GM19438 (cell line): Measurements from ENCODE around the gene CLEC19A.
"Not testable (repeated sequence)": the region's sequence is repeated elsewhere in the genome, so short reads cannot be mapped to it uniquely, and the experiment has no call there.

ENCODE experiments used
- ATAC-seq: cut with Tn5 transposase; IDR thresholded peaks from one replicate; pipeline ENCODE4 v1.9.1; 2021; ENCODE audit warnings: low read depth; ENCODE audit not compliant: unreplicated experiment

CLEC19A gene

DNA sequence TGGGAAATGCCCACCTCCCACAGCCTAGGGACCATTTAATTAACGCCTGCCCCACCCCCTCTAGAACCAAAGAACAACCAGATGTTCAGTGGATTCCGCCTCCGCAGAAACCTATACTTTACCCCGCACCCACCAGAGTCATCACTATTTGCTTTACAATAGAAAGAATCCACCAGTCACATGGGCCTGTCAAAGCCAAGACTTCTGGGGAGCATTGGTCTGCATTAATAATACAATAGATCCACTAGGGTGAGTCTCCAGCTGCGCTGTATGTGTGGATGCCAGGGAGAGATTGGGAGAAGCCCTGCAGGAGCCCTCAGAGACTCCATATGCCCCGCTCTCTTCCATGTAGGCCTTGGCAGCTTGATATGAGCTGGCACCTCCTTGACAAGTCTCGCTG, 31.3 kb downstream of the CLEC19A start:
- no peak for ATAC-seq

DNA sequence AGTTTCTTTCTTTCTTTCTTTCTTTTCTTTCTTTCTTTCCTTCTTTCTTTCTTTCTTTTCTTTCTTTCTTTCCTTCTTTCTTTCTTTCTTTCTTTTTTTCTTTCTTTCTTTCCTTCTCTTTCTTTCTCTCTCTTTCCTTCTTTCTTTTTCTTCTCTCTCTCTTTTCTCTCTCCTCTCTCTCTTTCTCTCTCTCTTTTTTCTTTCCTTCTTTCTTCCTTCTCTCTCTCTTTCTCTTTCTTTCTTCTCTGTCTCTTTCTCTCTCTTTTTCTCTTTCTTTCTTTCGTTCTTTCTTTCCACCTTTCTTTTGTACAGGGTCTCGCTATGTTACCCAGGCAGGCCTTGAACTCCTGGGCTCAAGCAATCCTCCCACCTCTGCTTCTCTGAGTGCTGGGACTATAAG, 35.7 kb downstream of the CLEC19A start:
- not testable (repeated sequence) for ATAC-seq

DNA sequence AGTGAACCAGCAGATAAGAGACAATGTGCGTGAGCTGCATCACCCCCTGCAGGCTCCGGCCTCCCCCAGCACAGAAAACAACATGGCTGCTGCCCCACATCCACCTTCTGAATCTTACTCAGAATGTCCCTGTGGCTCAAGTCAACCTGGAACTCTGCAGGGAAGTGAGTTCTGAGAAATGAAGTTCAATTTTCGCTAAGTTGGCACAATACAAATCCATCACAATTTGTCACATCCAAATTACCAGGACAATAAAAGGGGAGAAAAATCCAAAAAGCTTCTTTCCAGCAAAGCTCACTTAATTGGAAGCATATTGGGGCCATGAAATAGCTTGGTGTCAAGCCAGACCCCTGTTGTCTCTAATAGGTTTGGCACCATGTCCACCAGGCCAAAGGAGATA, 38.1 kb downstream of the CLEC19A start:
- no peak for ATAC-seq

DNA sequence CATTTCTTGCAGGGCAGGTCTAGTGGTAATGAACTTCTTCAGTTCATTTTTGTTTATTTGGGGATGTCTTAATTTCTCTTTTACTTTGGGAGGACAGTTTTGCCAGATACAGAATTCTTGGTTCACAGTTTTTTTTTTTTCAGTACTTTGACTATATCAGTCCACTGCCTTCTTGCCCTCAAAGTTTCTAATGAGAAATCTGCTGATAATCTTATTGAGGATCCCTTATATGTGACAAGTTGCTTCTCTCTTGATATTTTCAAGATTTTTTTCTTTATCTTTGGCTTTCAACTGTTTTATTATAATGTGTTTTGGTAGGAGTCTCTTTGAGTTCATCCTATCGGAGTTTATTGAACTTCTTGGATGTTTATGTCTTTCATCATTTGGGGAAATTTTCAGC, 42.8 kb downstream of the CLEC19A start:
- ATAC-seq, result no peak

DNA sequence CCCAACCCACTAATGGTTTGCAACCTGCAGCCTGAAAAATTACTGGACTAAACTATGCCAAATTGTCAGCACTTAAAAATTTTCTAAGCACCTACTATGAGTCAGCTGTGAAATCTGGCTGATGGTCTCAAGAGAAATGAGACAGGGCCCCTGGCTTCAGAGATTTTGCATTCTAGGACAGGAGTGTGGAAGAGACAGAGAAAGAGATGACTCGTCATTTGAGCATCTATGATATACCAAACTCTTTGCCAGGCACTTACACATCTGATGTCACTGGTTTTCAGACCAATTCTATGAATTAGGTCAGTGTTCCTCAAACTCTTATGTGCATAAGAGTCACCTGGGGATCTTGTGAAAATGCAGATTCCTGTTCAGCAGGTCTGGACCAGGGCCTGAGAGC, 44.4 kb downstream of the CLEC19A start:
- no peak for ATAC-seq

DNA sequence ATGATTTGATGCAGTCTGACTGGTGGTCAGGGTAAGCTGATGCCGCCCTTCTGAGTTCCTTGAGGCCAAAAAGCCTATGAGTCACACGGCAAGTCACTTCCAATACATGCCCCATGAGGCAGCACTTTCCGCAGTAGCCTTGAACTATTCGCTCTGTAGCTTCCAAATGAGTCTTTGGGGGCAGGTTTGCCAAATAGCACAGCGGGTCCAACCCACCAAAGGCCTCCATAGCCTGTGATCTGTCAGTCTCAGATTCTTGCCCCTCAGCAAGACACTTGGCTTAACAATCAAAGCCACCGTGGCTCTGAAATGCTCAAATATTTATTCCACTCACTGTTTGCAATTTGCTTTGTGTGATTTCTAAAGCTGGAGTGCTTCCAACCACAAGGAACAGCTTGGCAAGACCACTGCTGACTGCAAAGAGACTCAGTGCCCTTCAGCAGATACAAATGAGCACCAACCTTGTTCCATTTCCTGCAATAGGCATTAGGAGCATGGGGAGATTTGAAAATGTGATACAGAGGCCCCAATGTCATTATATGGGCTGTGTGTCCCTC, 45.4 kb downstream of the CLEC19A start:
- no peak for ATAC-seq

DNA sequence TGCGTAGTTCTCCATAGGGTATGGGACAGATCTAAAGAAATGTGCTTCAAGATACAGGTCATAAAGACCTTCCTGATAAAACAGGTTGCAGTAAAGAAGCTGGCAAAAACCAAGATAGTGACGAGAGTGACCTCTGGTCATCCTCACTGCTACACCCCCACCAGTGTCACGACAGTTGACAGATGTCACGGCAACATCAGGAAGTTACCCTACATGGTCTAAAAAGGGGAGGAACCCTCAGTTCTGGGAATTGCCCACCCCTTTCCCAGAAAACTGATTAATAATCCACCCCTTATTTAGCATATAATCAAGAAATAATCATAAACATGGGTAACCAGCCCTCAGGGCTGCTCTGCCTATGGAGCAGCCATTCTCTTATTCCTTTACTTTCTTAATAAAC, 46.3 kb downstream of the CLEC19A start:
- no peak for ATAC-seq

DNA sequence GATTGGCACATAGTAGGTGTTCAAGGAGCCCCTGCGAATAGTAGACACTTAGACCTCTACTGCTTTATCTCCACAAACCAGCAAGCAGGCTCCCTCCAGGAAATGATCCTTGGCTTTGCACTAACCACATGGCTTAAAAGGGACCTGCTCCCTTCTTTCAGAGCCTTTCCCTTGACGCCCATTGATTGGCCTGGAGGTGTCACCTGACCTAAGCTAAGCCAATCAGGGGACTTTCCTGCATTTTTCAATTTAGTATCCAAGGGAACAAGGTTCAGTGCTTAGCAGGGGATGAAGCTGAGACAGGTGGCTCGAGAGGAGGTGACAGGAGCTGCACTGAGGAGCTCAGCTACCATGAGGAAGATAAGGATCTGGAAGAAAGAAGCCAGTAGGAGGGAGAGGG, 52.8 kb downstream of the CLEC19A start:
- no peak for ATAC-seq

DNA sequence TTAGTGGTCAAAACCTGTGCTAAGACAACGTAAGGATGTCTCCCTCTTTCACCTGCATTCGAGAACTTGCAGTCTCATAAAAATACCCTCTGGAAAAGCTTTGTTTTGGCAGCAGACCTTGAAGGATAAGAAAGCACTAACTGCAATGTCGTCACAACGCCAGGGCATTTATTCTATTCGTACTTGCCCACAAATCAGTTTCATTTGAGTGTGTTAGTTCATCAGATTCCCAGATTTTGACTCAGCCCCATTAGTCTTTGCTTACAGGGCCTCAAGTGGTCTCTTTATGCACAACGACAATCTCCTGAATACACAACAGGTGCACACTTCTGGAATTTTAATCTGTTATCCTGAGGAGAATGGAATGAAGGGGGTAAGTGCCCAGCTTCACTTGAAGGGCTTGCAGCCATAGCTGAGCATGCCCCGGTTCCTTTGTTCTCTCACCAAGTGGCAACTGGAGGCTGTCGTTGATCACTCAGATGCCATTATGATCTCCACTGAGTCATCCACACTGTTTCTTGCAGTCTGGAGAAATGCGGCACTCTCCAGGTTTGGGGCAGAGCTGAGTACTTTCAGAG, 58.8 kb downstream of the CLEC19A start:
- ATAC-seq, result no peak

DNA sequence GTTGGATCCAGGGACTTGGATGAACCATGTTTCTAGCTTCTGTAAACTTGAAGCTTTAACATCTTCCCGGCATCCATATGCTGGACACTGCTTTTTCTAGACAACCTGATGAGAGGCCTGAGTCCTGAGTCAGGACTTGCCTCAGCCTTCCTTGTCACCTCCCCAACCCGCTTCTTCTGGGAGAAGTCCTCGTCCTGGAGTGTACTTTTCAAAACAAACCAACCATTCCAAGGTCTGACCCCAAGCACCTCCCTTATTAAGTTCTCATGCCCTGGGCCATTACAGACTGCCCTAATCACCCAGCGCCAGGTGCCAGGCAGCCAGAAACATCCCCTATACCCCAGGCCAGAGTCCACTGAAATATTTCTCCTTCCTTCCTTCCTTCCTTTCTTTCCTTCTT, 59.4 kb downstream of the CLEC19A start:
- no peak for ATAC-seq

DNA sequence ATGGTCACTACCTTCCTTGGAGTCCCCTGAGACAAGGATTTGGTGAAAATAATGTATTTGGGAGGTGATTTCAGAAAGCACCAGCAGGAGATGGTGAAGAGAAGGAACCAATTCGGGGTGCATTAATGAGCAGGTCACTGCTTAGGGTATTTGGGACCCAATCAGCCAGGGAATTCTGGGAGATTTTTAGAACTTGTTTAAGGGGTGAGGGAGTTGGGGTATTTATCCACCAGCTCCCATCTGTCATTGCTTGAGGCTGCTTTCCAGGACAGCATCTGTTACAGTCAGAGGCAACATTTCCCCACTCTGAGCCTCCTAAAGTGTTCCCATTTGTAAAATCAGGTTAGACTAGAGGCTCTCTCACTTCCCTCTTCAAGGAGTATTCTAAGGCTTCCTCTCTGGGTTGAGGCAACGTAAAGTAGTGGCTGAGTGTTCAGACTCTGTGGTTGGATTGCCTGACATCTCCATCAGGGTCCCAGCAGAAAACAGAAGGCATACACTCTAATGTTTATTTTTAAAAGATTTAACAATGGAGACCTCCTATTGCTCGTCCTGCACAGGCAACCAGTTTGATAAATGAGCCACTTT, 60.9 kb downstream of the CLEC19A start:
- ATAC-seq, result no peak

DNA sequence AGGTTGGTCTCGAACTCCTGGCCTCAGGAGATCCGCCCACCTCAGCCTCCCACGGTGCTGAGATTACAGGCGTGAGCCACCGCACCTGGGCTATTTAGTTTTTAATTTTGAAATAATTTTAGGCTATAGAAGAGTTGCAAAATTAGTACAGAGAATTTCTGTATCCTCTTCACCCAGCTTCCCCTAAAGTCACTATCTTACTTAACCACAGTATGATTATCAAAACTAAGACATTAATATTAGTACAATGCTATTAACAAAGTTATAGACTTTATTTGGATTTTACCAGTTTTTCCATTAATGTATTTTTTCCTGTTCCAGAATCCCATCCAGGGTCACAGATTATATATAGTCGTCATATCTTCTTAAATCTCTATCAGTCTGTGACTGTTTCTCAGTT, 62.6 kb downstream of the CLEC19A start:
- ATAC-seq, result no peak

DNA sequence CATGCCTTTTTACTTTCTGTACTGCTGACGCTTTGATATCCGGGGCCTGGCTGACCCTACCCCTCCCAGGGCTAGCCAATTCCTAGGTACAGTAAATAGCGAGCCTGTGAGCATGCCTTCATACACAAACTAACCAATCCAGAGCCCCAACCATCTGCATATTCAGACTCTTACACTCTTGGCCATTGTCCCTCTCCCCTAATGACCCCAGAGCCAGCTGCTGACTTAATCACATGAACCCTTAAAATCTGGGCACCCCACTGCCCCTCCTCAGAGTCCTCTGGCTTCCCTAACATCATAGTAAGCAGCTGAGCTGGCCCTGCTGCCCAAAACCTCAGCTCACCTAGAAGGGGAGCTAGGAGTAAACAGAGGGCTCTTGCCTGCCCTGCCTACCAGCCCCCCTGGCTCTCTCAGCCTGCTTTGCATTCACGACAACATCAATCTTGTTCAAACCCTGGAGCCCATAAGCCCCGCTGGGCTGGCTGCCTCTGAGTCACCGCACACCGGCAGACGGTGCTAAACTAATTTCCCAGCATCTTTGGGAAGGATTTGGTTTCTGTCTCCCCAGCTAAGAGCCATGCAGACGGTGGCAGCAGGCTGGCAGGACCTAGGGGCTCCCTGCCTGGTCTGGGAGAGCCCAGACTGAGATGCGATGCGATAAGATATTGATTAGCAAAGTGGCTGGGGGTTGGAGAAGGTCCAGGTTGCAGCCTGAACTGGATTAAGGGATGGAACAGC, 63.2 kb downstream of the CLEC19A start:
- no peak for ATAC-seq

DNA sequence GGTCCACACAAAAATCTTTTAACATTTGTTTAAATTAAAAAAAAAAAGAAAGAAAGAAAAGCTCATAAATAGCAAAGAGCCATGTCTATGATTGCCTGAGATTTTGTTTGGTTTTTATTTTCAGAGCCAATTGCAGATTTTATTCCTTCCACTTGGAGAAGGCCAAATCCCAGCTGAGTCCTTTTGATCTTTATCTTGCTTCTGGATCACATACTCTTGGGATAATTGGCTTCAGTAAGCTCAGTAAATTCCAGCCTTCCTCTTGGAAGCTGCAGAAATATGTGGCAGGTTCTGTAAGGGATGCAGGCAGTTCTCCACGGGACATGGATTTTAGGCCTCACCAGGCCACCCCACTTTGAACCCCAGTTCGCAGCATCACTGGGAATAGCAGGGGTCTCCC, 68.8 kb downstream of the CLEC19A start:
- ATAC-seq, result no peak

DNA sequence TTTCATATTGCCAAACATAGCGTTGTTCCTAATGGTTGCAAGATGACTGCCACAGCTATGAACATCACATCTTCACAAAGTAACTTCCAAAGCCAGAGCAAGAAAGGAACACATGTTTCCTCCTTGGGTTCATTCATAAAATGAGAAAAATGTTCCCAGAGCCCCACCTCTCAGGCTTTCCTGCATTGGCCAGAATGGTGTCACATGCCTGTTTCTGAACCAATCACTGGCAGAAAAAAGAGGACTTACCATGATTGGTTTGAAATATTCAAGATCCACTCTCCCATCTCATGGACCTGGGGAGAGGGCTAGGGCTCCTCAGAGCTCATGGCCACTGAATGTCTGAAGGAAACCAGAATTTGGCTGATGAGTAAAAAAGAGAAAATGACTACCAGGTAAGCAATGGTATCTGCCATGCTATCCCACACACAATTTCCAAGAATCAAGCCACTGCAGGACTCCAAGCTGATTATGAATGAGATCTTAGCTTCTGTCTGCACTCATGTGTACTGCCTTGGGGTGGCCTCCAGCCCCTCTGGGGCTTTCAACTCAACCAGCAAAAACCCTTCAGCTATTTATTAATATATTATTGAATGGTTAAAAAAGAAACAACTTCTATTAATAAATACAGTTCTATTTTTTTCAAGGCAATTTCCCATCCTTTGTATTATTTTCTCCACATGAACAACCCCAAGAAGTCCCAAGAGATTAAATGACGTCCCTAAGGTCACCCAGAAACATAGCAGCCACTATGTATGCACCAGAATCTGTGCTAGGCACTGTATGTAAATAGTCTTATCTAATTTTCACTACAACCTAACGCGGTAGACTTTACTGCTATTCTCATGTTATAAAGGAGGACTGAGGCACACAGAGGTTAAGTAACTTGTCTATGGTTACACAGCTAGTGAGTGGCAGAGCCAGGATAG, 70.8 kb downstream of the CLEC19A start:
- ATAC-seq, result no peak

DNA sequence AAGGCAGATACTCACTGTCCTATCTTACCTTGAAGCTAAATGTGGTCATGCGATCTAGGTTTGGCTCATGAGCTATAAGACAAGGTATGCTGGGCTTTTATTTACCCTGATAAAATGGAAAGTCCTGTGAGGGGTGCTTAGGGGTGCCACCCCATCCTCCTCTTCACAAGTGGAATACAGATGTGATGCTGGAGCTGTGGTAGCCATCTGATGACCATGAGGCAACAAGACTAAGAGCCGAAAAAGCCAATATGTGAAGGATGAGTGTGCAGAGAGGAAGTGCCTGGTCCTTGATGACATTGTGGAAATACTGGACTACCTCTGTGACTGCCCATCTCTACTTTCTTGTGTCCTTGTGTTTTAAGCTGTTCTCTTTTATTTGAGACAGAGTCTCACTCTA, 74.0 kb downstream of the CLEC19A start:
- no peak for ATAC-seq
